Neural cell (in vitro differentiated cells): ENCODE measurements around the gene KCNIP2.

Experiments used
- EP300 ChIP-seq: fragments of 450-650 bp; conservative IDR thresholded peaks from 2 replicates; pipeline ENCODE4 v1.6.1; 2014; ENCODE audit warnings: antibody characterized with exemption, mild to moderate bottlenecking, moderate library complexity; ENCODE audit not compliant: poor library complexity, severe bottlenecking
- EZH2 ChIP-seq: fragments of 200-600, 300-800 bp; shearing (Covaris generic), sonication (generic); IDR thresholded peaks from 2 replicates; pipeline ENCODE4 v1.6.1; 2014; ENCODE audit warnings: antibody characterized with exemption, low read length, borderline replicate concordance, mild to moderate bottlenecking; ENCODE audit not compliant: insufficient read depth, poor library complexity, severe bottlenecking
- MXI1 ChIP-seq: fragments of 450-650 bp; conservative IDR thresholded peaks from 2 replicates; pipeline ENCODE4 v1.6.1; 2014; ENCODE audit warnings: antibody characterized with exemption, mild to moderate bottlenecking; ENCODE audit not compliant: poor library complexity, severe bottlenecking
- POLR2AphosphoS5 ChIP-seq: IDR thresholded peaks from 2 replicates; pipeline ENCODE4 v1.6.1; 2012
- RAD21 ChIP-seq: fragments of 450-650 bp; conservative IDR thresholded peaks from 2 replicates; pipeline ENCODE4 v1.6.1; 2014; ENCODE audit warnings: antibody characterized with exemption, mild to moderate bottlenecking, moderate library complexity
- REST ChIP-seq: IDR thresholded peaks from 2 replicates; pipeline ENCODE4 v1.6.1; 2012; ENCODE audit warnings: borderline replicate concordance
- SMC3 ChIP-seq: fragments of 450-650 bp; conservative IDR thresholded peaks from 2 replicates; pipeline ENCODE4 v1.6.1; 2014; ENCODE audit warnings: antibody characterized with exemption, mild to moderate bottlenecking, moderate library complexity; ENCODE audit not compliant: poor library complexity
- TAF1 ChIP-seq: IDR thresholded peaks from 2 replicates; pipeline ENCODE4 v1.6.1; 2012; ENCODE audit warnings: low read depth
- TF ChIP-seq, protein P1 (sequence below): fragments of 450-650 bp; IDR thresholded peaks from 2 replicates; pipeline ENCODE4 v1.5.1; 2014; ENCODE audit warnings: antibody characterized with exemption, mild to moderate bottlenecking, moderate library complexity; ENCODE audit not compliant: poor library complexity, severe bottlenecking

DNA sequence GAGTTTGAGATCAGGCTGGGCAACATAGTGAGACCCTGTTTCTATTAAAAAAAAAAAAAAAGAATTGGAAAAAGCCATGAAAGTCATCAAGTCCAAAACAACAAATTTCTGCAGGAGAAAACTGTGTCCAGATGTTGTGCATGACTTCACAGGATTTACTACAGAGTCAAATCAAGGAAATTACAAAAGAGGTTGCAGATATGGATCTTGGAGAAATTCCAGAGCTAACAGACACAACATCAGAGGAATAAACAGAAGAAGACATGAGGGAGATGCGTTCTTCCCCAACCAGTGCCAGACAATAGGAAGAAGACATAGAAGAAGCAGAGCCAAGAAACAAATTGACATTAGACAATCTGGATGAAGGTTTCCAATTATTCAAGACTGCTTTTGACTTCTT, 24.3 kb upstream of the KCNIP2 start:
- TF ChIP-seq POLR2AphosphoS5 (no peak), TAF1 (no peak), MXI1 (no peak), REST (no peak), EZH2 (no peak), EP300 (no peak), RAD21 (no peak), SMC3 (no peak)
- TF ChIP-seq, protein P1, sequence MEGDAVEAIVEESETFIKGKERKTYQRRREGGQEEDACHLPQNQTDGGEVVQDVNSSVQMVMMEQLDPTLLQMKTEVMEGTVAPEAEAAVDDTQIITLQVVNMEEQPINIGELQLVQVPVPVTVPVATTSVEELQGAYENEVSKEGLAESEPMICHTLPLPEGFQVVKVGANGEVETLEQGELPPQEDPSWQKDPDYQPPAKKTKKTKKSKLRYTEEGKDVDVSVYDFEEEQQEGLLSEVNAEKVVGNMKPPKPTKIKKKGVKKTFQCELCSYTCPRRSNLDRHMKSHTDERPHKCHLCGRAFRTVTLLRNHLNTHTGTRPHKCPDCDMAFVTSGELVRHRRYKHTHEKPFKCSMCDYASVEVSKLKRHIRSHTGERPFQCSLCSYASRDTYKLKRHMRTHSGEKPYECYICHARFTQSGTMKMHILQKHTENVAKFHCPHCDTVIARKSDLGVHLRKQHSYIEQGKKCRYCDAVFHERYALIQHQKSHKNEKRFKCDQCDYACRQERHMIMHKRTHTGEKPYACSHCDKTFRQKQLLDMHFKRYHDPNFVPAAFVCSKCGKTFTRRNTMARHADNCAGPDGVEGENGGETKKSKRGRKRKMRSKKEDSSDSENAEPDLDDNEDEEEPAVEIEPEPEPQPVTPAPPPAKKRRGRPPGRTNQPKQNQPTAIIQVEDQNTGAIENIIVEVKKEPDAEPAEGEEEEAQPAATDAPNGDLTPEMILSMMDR = no peak
